COLO668 (cell line): ENCODE data around the gene CCAR1.
"Not testable (repeated sequence)": the region's sequence is repeated elsewhere in the genome, so short reads cannot be mapped to it uniquely, and the experiment has no call there.

ENCODE experiments used
- DNase-seq: peaks from one replicate; lab custom pipeline; 2025; ENCODE audit not compliant: unreplicated experiment; lab: John Stamatoyannopoulos, UW

CCAR1 gene, protein sequence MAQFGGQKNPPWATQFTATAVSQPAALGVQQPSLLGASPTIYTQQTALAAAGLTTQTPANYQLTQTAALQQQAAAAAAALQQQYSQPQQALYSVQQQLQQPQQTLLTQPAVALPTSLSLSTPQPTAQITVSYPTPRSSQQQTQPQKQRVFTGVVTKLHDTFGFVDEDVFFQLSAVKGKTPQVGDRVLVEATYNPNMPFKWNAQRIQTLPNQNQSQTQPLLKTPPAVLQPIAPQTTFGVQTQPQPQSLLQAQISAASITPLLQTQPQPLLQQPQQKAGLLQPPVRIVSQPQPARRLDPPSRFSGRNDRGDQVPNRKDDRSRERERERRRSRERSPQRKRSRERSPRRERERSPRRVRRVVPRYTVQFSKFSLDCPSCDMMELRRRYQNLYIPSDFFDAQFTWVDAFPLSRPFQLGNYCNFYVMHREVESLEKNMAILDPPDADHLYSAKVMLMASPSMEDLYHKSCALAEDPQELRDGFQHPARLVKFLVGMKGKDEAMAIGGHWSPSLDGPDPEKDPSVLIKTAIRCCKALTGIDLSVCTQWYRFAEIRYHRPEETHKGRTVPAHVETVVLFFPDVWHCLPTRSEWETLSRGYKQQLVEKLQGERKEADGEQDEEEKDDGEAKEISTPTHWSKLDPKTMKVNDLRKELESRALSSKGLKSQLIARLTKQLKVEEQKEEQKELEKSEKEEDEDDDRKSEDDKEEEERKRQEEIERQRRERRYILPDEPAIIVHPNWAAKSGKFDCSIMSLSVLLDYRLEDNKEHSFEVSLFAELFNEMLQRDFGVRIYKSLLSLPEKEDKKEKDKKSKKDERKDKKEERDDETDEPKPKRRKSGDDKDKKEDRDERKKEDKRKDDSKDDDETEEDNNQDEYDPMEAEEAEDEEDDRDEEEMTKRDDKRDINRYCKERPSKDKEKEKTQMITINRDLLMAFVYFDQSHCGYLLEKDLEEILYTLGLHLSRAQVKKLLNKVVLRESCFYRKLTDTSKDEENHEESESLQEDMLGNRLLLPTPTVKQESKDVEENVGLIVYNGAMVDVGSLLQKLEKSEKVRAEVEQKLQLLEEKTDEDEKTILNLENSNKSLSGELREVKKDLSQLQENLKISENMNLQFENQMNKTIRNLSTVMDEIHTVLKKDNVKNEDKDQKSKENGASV

GRCh38 chr10:68720793-68721672 is at the start of gene CCAR1:
Gene CCAR1, plus strand, starts transcription at chr10:68721239. Its CDS starts 1,266 bp downstream, at chr10:68722505.
- DNase-seq: peak; percentile 95

- DNase-seq: no peak
These were observed 36.6 kb upstream of the CCAR1 start for GRCh38 chr10:68684413-68684812.

DNA sequence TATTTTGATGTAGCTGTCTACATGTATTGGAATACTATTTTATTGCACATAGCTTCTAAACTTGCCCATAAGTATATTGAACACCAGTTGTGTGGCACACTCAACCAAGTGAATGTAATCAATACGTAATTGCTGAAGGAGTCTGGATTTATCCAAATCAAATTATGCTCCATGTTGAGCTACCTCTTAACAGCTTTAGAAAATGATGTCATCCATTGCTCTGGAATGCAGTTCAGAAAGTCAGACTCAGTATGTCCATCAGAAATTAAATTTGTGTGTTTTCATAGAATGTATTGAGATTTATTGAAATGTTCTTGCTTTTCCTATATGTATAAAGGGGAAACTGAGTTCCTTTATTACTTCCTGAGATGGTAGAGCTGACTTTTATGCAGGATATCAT is 25.0 kb upstream of the CCAR1 start:
- DNase-seq: no peak

GRCh38 chr10:68697106-68697505 is 23.9 kb upstream of the CCAR1 start:
- no peak for DNase-seq

DNA sequence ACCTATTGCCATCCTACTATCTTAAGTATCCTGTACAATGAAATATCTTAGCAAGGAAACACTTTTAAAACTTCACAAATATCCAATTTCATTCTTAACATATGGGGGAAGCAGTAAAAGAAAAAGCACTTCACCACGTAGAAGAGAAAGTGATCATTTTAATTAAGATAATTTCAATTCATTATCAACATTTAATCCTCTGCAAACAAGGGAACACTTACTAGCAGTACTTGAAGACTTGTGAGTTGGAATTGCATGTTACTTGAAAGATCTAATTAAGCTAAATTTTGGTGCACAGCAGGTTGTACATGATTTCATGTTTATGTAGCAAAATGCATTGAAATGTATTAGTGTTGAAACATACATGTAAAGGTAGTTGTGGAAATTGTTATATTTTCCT is 20.8 kb upstream of the CCAR1 start:
- no peak for DNase-seq

DNA sequence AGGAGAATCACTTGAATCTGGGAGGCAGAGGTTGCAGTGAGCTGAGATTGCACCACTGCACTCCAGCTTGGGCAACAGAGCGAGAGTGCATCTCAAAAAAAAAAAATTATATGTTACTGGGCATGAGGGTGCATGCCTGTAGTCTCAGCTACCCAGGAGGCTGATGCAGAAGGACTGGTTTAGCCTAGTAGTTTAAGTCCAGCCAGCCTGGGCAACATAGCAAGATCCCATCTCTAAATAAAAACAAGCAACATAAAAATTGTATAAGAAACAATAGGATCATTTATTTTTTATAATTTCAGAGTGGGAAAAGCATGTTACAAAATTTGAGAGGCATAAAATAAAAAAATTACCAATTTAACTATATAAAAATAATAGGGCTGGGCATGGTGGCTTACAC is 15.5 kb upstream of the CCAR1 start:
- no peak for DNase-seq

GRCh38 chr10:68708987-68709386 is 12.1 kb upstream of the CCAR1 start:
- not testable (repeated sequence) for DNase-seq

DNA sequence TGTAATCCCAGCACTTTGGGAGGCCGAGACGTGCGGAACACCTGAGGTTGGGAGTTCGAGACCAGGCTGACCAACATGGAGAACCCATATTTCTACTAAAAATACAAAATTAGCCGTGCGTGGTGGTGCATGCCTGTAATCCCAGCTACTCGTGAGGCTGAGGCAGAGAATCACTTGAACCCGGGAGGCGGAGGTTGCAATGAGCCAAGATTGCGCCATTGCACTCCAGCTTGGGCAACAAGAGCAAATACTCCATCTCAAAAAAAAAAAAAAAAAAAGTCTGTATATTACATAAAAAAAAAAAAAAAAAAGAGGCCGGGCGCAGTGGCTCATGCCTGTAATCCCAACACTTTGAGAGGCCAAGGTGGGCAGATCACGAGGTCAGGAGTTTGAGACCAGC is 8.0 kb upstream of the CCAR1 start:
- not testable (repeated sequence) for DNase-seq

- no peak for DNase-seq
These were observed 3.6 kb upstream of the CCAR1 start for GRCh38 chr10:68717435-68717834.

DNA sequence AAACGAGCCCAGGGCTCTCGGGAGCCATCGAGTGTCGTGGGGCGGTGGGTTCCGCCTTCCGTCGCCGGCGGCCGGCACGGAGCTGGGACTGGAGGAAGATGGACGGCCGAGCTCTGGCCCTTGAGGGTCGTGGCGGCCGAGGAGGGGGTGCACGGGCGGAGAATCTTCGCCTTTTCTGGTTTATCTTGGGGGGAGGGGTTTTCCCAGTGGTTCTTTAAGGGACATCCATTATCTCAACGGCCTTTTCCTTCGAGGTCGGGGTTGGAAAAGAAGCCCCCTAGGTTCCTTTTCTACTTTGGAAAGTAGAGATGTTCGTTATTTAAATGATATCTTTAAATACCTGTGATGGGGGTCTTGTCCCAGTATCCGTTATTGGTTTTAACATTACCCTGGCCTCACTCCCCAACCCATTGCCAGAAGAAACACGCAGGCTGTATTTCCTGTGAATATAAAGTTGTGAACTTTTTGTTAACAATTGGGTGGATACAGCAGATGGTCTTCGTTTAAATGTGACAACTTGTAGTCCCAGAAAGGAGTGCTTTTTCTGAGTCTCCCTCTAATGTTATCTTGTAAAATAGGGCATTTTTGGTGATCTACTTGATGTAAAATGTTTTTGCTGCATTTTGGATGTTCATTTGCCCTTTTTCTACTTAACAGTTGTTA is 765 bp downstream of the CCAR1 start:
- DNase-seq: no peak

DNA sequence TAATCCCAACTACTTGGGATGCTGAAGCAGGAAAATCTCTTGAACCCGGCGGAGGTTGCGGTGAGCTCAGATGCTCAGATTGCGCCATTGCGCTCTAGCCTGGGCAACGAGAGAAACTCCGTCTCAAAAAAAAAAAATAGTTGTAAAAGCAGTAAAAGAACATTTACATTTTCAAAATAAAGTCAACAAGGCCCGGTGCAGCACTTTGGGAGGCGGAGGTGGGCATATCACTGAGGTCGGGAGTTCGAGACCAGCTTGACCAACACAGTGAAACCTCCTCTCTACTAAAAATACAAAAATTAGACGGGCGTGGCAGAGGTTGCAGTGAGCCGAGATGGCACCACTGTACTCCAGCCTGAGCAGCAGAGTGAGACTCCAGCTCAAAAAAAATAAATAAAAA is 4.0 kb downstream of the CCAR1 start:
- no peak for DNase-seq

DNA sequence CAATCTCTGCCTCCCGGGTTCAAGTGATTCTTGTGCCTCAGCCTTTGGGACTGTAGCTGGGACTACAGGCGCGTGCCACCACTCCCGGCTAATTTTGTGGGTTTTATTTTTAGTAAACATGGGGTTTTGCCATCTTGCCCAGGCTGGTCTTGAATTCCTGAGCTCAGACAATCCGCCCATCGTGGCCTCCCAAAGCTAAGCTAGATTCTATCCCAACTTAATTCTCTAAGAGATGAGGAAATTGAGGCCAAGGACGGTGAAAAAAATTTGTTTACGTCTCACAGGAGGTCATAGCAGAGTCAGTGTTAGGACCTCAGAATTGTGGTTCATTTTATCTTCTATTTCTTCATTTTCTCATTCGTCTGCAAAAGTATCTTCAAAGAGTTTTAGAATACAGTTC is 6.1 kb downstream of the CCAR1 start:
- DNase-seq: no peak

- DNase-seq: no peak
These were observed 11.6 kb downstream of the CCAR1 start for GRCh38 chr10:68732651-68733050.

- no peak for DNase-seq
These were observed 13.3 kb downstream of the CCAR1 start for GRCh38 chr10:68734349-68734748.

DNA sequence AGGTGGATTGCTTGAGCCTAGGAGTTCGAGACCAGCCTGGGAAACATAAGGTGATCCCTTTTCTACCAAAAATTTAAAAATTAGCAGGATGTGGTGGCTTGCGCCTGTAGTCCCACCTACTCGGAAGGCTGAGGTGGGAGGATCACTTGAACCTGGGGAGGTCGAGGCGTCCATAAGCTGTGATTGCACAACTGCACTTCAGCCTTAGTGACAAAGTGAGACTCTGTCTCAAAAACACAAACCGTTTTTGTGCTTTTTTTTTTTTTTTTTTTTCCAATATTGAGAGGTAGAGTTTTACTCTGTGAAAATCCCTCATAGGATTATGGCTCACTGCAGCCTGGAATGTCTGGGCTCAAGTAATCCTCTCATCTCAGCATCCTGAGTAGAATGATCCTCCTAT is 14.1 kb downstream of the CCAR1 start:
- no peak for DNase-seq

DNA sequence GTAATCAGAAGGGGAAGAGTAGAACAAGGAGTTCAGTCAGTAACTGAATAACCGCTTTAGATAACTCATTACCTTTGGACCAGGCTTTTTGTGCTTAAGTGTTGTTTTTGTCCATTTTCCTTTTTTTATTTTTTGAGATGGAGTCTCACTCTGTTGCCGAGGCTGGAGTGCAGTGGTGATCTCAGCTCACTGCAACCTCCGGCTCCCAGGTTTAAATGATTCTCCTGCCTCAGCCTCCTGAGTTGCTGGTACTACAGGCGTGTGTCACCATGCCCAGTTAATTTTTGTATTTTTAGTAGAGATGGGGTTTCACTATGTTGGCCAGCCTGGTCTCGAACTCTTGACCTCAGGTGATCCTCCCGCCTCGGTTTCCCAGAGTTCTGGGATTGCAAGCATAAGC is 14.7 kb downstream of the CCAR1 start:
- not testable (repeated sequence) for DNase-seq

- not testable (repeated sequence) for DNase-seq
These were observed 19.6 kb downstream of the CCAR1 start for GRCh38 chr10:68740676-68741075.

- no peak for DNase-seq
These were observed 21.4 kb downstream of the CCAR1 start for GRCh38 chr10:68742397-68742796.

- DNase-seq: no peak
These were observed 31.8 kb downstream of the CCAR1 start for GRCh38 chr10:68752711-68753350.

DNA sequence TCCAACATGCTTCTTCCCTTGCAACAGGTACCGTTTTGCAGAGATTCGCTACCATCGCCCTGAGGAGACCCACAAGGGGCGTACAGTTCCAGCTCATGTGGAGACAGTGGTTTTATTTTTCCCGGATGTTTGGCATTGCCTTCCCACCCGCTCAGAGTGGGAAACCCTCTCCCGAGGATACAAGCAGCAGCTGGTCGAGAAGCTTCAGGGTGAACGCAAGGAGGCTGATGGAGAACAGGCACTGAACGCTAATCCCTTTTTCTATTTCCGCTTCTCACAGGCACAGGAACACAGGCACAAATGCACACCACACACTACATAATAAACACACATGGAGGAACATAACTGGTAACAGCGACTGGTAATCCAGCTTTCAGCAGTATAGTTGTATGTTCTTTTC is 35.2 kb downstream of the CCAR1 start:
- no peak for DNase-seq
